Peyer's patch (tissue), 4 donors: ENCODE data around the gene PEA15. TPM values are rescaled to one million over a fixed set of nuclear protein-coding genes. Genes with fewer than 3 reads are reported as not detected.
A peak's percentile ranks its signal among the peaks of the same experiment; 100 is the strongest.

Experiments
- DNase-seq, 3 donors: peaks; one replicate each; pipeline ENCODE4 v3.0.0-alpha.2; 2017 to 2019
- H3K27ac ChIP-seq, 4 donors: fragments of 200-600 bp; sonication (generic); one replicate each; pipeline ENCODE4 v1.5.1; 2016 to 2019
- H3K27me3 ChIP-seq, 2 donors: fragments of 200-600 bp; sonication (generic); one replicate each; pipeline ENCODE4 v1.5.1; 2019
- H3K36me3 ChIP-seq, 3 donors: fragments of 200-600 bp; sonication (generic); one replicate each; pipeline ENCODE4 v1.5.1; 2016 to 2019
- H3K4me1 ChIP-seq, 4 donors: fragments of 200-600 bp; sonication (generic); one replicate each; pipeline ENCODE4 v1.5.1; 2016 to 2019
- H3K4me3 ChIP-seq, 4 donors: fragments of 200-600 bp; sonication (generic); 1 replicate in 3 of 4; 2 replicates in 1 of 4; pipeline ENCODE4 v1.5.1; 2016 to 2019; ENCODE audit warnings: mild to moderate bottlenecking in 1 of 4
- H3K9me3 ChIP-seq, 4 donors: fragments of 200-600 bp; sonication (generic); one replicate each; pipeline ENCODE4 v1.5.1; 2016 to 2019; ENCODE audit warnings: mild to moderate bottlenecking in 1 of 4
- CTCF ChIP-seq, 6 experiments: fragments of 450-650 bp in 4 of 6; fragments of 200-600 bp in 2 of 6; sonication (generic) in 1 of 6; IDR thresholded peaks; one replicate each; pipeline ENCODE4 v1.5.1; 2017 to 2019; ENCODE audit warnings: antibody characterized with exemption in 6 of 6, mild to moderate bottlenecking in 3 of 6, moderate library complexity in 1 of 6
- POLR2A ChIP-seq, 2 donors: fragments of 450-650 bp; IDR thresholded peaks; one replicate each; pipeline ENCODE4 v1.5.1; 2017; ENCODE audit warnings: antibody characterized with exemption in 2 of 2, mild to moderate bottlenecking in 2 of 2, moderate library complexity in 2 of 2
- total RNA-seq, 4 donors: library from RNA; depleted of rRNA; stranded (reverse); fragments of >200 nt; gene quantifications; one replicate each; pipeline ENCODE4 v1.1.0, GENCODE V29; 2016

The PEA15 gene
- total RNA-seq, 4 donors from 2014 or later = 10.2 to 34.7 (median 17.3) TPM

GRCh38 chr1:160217481-160218051 lies 12.4 kb downstream of the PEA15 start:
- Histone ChIP-seq H3K27me3 (no peaks in the 10 kb centered on the region), H3K36me3 (peaks cover 0 to 99% (median 0%) of the 10 kb centered on the region in 3 donors), H3K9me3 (no peaks in the 10 kb centered on the region), H3K4me1 (peaks cover 0 to 28% (median 0%) of the 10 kb centered on the region in 4 donors), H3K4me3 (no peak overlapping the region), H3K27ac (peak overlapping the region; percentile 4 to 64 (median 32))
- TF ChIP-seq POLR2A (IDR thresholded peaks at IDR 0.05) (no peak), CTCF (IDR thresholded peaks at IDR 0.05) (no peak)
- DNase-seq = peak in 2 of 3 donors; percentile 59 to 65

- Histone ChIP-seq H3K27me3 (no peaks in the 10 kb centered on the region), H3K4me3 (no peak overlapping the region), H3K4me1 (peaks cover 0 to 28% (median 0%) of the 10 kb centered on the region in 4 donors), H3K36me3 (peaks cover 0 to 99% (median 3%) of the 10 kb centered on the region in 3 donors), H3K9me3 (no peaks in the 10 kb centered on the region), H3K27ac (peak overlapping the region in 3 of 4 donors; percentile 4 to 42 (median 25))
- peak in 1 of 3 donors; percentile 57 for DNase-seq
- peak in 4 of 6 experiments; percentile 34 to 54 (median 43) for TF ChIP-seq CTCF (IDR thresholded peaks at IDR 0.05)
- TF ChIP-seq POLR2A (IDR thresholded peaks at IDR 0.05) = no peak
These were observed 14.1 kb downstream of the PEA15 start for GRCh38 chr1:160219062-160219929.

GRCh38 chr1:160220301-160220700 lies 15.1 kb downstream of the PEA15 start:
- peaks cover 0 to 99% (median 3%) of the 10 kb centered on the region in 3 donors for H3K36me3 ChIP-seq
- TF ChIP-seq POLR2A (IDR thresholded peaks at IDR 0.05) = no peak
- no peak for TF ChIP-seq CTCF (IDR thresholded peaks at IDR 0.05)
- H3K27ac ChIP-seq = no peak overlapping the region
- H3K9me3 ChIP-seq = no peaks in the 10 kb centered on the region
- H3K4me3 ChIP-seq = no peak overlapping the region
- H3K27me3 ChIP-seq = no peaks in the 10 kb centered on the region
- no peak for DNase-seq
- H3K4me1 ChIP-seq = peaks cover 0 to 28% (median 0%) of the 10 kb centered on the region in 4 donors

GRCh38 chr1:160221089-160221488 lies 15.9 kb downstream of the PEA15 start:
- Histone ChIP-seq H3K4me1 (peaks cover 0 to 28% (median 0%) of the 10 kb centered on the region in 4 donors), H3K27me3 (no peaks in the 10 kb centered on the region), H3K9me3 (no peaks in the 10 kb centered on the region), H3K27ac (no peak overlapping the region), H3K36me3 (peaks cover 0 to 99% (median 3%) of the 10 kb centered on the region in 3 donors), H3K4me3 (no peak overlapping the region)
- TF ChIP-seq POLR2A (IDR thresholded peaks at IDR 0.05) = no peak
- TF ChIP-seq CTCF (IDR thresholded peaks at IDR 0.05) = no peak
- DNase-seq = no peak

- no peak overlapping the region for H3K4me3 ChIP-seq
- TF ChIP-seq CTCF (IDR thresholded peaks at IDR 0.05) (no peak), POLR2A (IDR thresholded peaks at IDR 0.05) (no peak)
- H3K36me3 ChIP-seq = peaks cover 0 to 100% (median 3%) of the 10 kb centered on the region in 3 donors
- H3K9me3 ChIP-seq = no peaks in the 10 kb centered on the region
- no peak for DNase-seq
- no peak overlapping the region for H3K27ac ChIP-seq
- peaks cover 0 to 19% (median 0%) of the 10 kb centered on the region in 4 donors for H3K4me1 ChIP-seq
- H3K27me3 ChIP-seq = no peaks in the 10 kb centered on the region
These were observed 17.4 kb downstream of the PEA15 start for GRCh38 chr1:160222546-160222945.
